Renal cortex interstitium (tissue), 11 donors: ENCODE measurements around the gene SHOC2. TPM values are rescaled to one million over a fixed set of nuclear protein-coding genes. Genes with fewer than 3 reads are reported as not detected.

Experiments
- DNase-seq, 11 donors: peaks; one replicate each; pipeline ENCODE4 v3.0.0-alpha.2; 2013; ENCODE audit warnings: low read depth in 9 of 11, low spot score in 4 of 11; ENCODE audit errors: extremely low read depth in 1 of 11
- polyA plus RNA-seq, 3 donors: library from polyadenylated mRNA; unstranded; fragments of 120-200 nt; gene quantifications; one replicate each; pipeline ENCODE4 v1.2.1, GENCODE V29; 2013; ENCODE audit not compliant: insufficient read length in 3 of 3

The SHOC2 gene
- polyA plus RNA-seq, 3 donors: 33.3 to 40.7 (median 35.9) TPM

DNA sequence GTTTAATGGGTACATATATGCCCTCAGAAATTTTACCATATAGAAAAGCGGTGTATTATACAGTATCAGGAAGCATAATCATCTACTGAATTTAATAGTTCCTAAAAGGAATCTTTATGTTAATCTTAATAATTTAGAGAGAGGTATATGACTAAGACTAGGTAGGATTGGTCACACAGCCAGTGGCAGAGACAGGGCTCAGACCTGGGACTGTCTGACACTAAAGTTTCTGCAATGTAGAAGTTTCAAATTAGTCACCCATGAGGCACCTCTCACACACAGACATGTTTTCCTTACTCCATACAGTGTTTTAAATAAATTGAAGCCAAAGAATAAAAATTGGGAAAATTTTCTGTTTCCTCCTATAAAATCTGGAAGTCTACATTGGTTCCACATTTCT lies 84.6 kb downstream of the SHOC2 start:
- DNase-seq: no peak

GRCh38 chr10:111007486-111007885 lies 88.1 kb downstream of the SHOC2 start:
- no peak for DNase-seq

DNA sequence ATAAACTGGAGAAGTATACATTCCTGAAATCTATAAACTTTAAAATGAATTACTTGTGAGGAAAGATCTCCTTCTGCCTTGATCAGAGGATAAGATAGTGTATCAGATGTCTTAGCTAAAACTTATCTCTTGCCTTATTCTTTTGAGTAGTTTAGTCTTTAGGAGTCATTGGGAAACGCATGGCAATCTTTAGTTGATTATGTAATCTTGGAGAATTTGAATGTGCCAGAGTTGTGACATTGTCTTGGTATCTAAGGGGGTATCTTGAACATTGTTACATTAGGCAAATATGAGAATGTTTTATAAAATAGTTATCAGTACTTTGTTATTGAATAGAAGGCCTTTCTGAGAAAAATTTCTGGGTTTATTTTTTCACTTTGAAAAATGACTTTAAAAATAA lies 95.8 kb downstream of the SHOC2 start:
- no peak for DNase-seq

DNA sequence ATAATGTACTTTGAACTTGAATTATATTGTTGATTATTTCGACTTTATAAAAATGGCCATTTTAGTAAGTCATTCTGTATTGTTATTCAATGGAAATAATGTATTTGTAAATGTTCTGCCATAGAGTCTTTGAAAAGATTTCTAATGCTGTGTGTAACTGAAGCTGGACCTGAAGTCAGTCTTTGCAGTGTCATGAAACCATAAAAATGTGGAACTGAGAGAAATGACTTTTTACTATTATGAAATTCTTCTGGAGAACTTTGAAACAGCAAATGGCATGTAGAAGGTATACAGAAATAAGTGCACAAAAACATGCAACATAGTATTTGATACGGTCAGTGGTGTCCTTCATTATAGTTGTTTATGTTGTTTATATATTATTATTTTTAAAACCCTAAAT lies 97.7 kb downstream of the SHOC2 start:
- no peak for DNase-seq

DNA sequence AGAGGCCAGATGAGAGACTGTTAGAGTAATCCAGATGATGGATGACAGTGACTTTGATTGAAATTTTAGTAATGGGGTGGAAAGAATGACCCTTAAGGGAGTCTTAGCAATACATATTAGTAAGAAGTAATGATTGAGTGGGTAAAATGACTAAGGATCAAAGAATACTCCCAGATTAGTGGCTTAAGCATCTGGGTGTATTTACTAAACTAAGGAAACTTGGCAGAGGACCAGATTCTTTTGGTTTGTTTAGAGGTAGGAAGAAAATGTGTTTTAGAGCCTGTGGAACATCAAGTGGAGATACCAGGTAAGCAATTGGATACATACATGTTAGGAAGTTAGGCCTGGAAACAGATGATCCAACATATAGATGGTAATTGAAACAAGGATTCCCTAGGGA lies 98.6 kb downstream of the SHOC2 start:
- no peak for DNase-seq

DNA sequence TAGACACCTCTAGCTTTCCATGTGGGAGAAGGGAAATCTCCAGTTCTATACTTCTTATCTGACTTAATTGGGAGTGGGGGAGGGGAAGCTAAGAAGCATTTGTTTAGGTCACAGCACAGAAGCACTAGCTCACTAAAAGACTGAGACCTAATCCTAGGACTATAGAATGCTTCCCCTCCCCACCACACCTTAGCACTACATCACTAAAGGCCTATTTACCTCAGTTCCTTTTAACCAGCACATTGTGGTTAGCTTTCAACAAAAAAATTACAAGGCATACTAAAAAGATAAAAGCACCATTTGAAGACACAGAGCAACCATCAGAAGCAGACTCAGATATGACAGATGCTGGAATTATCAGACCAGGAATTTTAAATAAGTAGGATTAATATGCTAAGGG lies 103.7 kb downstream of the SHOC2 start:
- DNase-seq: no peak

GRCh38 chr10:111030042-111030750 lies 110.8 kb downstream of the SHOC2 start:
- no peak for DNase-seq

GRCh38 chr10:111034598-111035310 lies 115.3 kb downstream of the SHOC2 start:
- DNase-seq: no peak

GRCh38 chr10:111035542-111035941 lies 116.1 kb downstream of the SHOC2 start:
- DNase-seq: no peak

- DNase-seq: no peak
These were observed 118.5 kb downstream of the SHOC2 start for GRCh38 chr10:111037858-111038257.

DNA sequence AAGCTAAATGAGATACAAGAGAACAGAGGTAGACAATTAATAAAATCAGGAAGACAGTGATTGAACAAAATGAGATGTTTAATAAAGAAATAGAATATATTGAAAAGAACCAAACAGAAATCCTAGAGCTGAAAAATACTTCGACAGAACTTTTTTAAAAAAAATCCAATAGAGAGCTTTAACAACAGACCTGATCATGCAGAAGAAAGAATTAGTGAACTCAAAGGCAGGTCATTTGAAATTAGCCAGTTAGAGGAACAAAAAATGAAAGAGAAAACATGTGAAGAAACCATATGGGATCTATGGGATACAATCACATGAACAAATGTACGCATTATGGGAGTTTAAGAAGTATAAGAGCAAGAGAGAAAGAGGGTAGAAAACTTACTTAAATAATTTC lies 120.1 kb downstream of the SHOC2 start:
- DNase-seq: no peak

DNA sequence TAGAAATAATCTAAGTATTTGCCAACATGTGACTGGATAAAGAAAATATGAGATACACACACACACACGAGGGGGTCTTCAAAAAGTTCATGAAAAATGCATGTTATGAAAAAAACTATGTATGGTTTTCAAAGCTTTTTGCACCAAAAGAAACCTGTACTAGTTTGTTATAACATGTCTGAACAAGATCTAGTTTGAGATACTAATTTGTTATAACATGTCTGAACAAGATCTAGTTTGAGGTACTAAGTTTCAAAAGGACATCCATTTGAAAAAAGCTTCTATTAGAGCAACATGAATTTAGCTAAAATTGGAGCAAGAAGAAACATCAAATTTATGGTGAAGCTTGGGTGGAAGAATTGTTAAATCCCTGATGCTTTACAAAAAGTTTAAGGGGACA lies 137.6 kb downstream of the SHOC2 start:
- DNase-seq: no peak

Other genes starting within 250 kb of the SHOC2 start
- gene PDCD4, start 47.7 kb upstream of the SHOC2 start, polyA plus RNA-seq: 100 to 1,000 TPM; 195 to 273 (median 227) TPM
- 10 to 100 TPM; 40.6 to 58.4 (median 55.0) TPM for gene BBIP1, start 424 bp upstream of the SHOC2 start, polyA plus RNA-seq
- gene ADRA2A, start 157.4 kb downstream of the SHOC2 start, polyA plus RNA-seq: 1 to 10 TPM; 2.3 to 6.0 (median 2.5) TPM